ENCODE measurements around the gene LIMA1.
"Not testable (repeated sequence)": the region's sequence is repeated elsewhere in the genome, so short reads cannot be mapped to it uniquely, and the experiment has no call there.

The LIMA1 gene

GRCh38 chr12:50309950-50310349, 26.6 kb upstream of the LIMA1 start:
- TF ChIP-seq, protein P1, sequence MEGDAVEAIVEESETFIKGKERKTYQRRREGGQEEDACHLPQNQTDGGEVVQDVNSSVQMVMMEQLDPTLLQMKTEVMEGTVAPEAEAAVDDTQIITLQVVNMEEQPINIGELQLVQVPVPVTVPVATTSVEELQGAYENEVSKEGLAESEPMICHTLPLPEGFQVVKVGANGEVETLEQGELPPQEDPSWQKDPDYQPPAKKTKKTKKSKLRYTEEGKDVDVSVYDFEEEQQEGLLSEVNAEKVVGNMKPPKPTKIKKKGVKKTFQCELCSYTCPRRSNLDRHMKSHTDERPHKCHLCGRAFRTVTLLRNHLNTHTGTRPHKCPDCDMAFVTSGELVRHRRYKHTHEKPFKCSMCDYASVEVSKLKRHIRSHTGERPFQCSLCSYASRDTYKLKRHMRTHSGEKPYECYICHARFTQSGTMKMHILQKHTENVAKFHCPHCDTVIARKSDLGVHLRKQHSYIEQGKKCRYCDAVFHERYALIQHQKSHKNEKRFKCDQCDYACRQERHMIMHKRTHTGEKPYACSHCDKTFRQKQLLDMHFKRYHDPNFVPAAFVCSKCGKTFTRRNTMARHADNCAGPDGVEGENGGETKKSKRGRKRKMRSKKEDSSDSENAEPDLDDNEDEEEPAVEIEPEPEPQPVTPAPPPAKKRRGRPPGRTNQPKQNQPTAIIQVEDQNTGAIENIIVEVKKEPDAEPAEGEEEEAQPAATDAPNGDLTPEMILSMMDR (IDR thresholded peaks at IDR 0.05; ENCODE audit: low read depth, low read length), result no peak
- no peaks in the 10 kb centered on the region for H3K9me3 ChIP-seq (ENCODE audit: severe bottlenecking)
- DNase-seq, result no peak
- no peaks in the 10 kb centered on the region for H3K27me3 ChIP-seq (ENCODE audit: insufficient read depth, low read depth, severe bottlenecking)
- no peak overlapping the region for H3K4me3 ChIP-seq (ENCODE audit: low read depth, low read length)
- no peak overlapping the region for H3K27ac ChIP-seq
- no peaks in the 10 kb centered on the region for H3K36me3 ChIP-seq

DNA sequence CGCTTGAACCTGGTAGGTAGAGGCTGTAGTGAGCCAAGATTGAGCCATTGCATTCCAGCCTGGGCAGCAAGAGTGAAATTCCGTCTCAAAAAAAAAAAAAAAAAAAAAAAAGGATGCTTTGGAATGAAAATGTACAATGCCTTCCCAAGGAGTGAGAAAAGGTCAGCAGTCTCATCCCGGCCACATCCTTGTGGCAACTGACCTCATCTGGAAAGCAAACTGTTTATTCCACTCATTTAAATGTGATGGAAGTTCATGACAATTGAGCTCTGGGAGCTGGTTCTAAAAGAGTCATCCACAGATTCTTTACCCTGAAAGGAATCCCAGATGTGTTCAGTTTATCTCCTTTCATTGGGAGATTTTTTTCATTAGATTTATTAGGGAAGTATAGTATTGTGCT, 19.4 kb upstream of the LIMA1 start:
- H3K4me3 ChIP-seq (ENCODE audit: low read depth, low read length), result no peak overlapping the region
- no peak overlapping the region for H3K27ac ChIP-seq
- no peak for DNase-seq
- H3K27me3 ChIP-seq (ENCODE audit: insufficient read depth, low read depth, severe bottlenecking), result no peaks in the 10 kb centered on the region
- no peaks in the 10 kb centered on the region for H3K9me3 ChIP-seq (ENCODE audit: severe bottlenecking)
- TF ChIP-seq, protein P1 (IDR thresholded peaks at IDR 0.05; ENCODE audit: low read depth, low read length), result no peak
- H3K36me3 ChIP-seq, result no peaks in the 10 kb centered on the region

GRCh38 chr12:50297996-50298395, 14.7 kb upstream of the LIMA1 start:
- no peaks in the 10 kb centered on the region for H3K9me3 ChIP-seq (ENCODE audit: severe bottlenecking)
- TF ChIP-seq, protein P1 (IDR thresholded peaks at IDR 0.05; ENCODE audit: low read depth, low read length), result no peak
- H3K27me3 ChIP-seq (ENCODE audit: insufficient read depth, low read depth, severe bottlenecking), result no peaks in the 10 kb centered on the region
- DNase-seq, result peak; percentile 59
- H3K27ac ChIP-seq, result no peak overlapping the region
- H3K4me3 ChIP-seq (ENCODE audit: low read depth, low read length), result no peak overlapping the region
- no peaks in the 10 kb centered on the region for H3K36me3 ChIP-seq

GRCh38 chr12:50297027-50297426, 13.7 kb upstream of the LIMA1 start:
- no peaks in the 10 kb centered on the region for H3K36me3 ChIP-seq
- no peak overlapping the region for H3K27ac ChIP-seq
- no peak for DNase-seq
- no peaks in the 10 kb centered on the region for H3K9me3 ChIP-seq (ENCODE audit: severe bottlenecking)
- H3K4me3 ChIP-seq (ENCODE audit: low read depth, low read length), result no peak overlapping the region
- TF ChIP-seq, protein P1 (IDR thresholded peaks at IDR 0.05; ENCODE audit: low read depth, low read length), result no peak
- H3K27me3 ChIP-seq (ENCODE audit: insufficient read depth, low read depth, severe bottlenecking), result no peaks in the 10 kb centered on the region

DNA sequence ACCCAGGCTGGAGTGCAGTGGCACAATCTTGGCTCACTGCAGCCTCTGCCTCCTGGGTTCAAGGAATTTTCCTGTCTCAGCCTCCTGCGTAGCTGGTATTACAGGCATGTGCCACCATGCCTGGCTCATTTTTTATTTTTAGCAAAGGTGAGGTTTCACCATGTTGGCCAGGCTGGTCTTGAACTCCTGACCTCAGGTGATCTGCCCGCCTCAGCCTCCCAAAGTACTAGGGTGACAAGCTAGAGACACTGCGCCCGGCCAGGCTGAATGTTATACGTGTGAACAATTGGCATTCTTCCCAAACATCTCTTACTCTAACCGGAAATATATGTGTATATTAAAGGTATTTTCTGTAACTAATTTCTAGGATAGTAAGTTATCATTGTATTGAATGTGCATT, 13.2 kb upstream of the LIMA1 start:
- H3K27me3 ChIP-seq (ENCODE audit: insufficient read depth, low read depth, severe bottlenecking), result no peaks in the 10 kb centered on the region
- H3K9me3 ChIP-seq (ENCODE audit: severe bottlenecking), result no peaks in the 10 kb centered on the region
- no peaks in the 10 kb centered on the region for H3K36me3 ChIP-seq
- no peak for DNase-seq
- TF ChIP-seq, protein P1 (IDR thresholded peaks at IDR 0.05; ENCODE audit: low read depth, low read length), result no peak
- no peak overlapping the region for H3K4me3 ChIP-seq (ENCODE audit: low read depth, low read length)
- no peak overlapping the region for H3K27ac ChIP-seq

DNA sequence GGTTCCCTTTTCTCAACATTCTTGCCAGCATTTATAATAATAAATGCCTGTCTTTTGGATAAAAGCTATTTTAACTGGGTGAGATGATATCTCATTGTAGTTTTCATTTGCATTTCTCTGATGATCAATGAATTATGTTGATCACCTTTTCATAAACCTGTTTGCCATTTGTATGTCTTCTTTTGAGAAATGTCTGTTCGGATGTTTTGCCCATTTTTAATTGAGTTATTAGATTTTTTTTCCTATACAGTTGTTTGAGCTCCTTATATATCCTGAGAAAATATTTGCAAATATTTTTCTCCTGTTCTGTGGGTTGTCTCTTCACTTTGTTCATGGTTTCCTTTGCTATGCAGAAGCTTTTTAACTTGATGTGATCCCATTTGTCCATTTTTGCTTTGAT, 8.1 kb upstream of the LIMA1 start:
- H3K9me3 ChIP-seq (ENCODE audit: severe bottlenecking), result peaks cover 2% of the 10 kb centered on the region
- no peak overlapping the region for H3K4me3 ChIP-seq (ENCODE audit: low read depth, low read length)
- H3K27ac ChIP-seq, result no peak overlapping the region
- no peak for DNase-seq
- no peaks in the 10 kb centered on the region for H3K27me3 ChIP-seq (ENCODE audit: insufficient read depth, low read depth, severe bottlenecking)
- TF ChIP-seq, protein P1 (IDR thresholded peaks at IDR 0.05; ENCODE audit: low read depth, low read length), result no peak
- H3K36me3 ChIP-seq, result no peaks in the 10 kb centered on the region

DNA sequence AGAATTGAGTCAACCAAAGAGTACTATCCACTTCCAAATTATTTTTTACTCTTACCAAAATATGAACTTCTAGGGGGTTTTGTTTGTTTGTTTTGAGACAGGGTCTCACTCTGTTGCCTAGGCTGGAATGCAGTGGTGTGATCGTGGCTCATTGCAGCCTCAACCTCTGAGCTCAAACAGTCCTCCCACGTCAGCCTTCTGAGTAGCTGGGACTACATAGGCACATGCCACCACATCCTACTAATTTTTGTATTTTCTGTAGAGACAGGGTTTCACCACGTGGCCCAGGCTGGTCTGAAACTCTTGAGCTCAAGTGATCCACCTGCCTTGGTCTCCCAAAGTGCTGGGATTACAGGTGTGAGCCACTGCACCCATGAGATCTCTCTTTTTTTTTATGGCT, 7.4 kb upstream of the LIMA1 start:
- H3K36me3 ChIP-seq; H3K9me3 ChIP-seq (ENCODE audit: severe bottlenecking); H3K27ac ChIP-seq; H3K4me3 ChIP-seq (ENCODE audit: low read depth, low read length); DNase-seq; H3K27me3 ChIP-seq (ENCODE audit: insufficient read depth, low read depth, severe bottlenecking): not testable (repeated sequence)

Data from WERI-Rb-1 (cell line).